ENCODE data around the gene RNGTT. TPM values are rescaled to one million over a fixed set of nuclear protein-coding genes. Genes with fewer than 3 reads are reported as not detected.

Gene RNGTT
- total RNA-seq, 1 donor, result 38.0 TPM

GRCh38 chr6:88670369-88670768 is 293.0 kb downstream of the RNGTT start:
- H3K4me3 ChIP-seq (ENCODE audit: low read depth, low read length), result no peak overlapping the region
- no peak for TF ChIP-seq CTCF (IDR thresholded peaks at IDR 0.05; ENCODE audit: insufficient read depth, low read depth, low read length)
- no peak for DNase-seq (ENCODE audit: low read depth)

- DNase-seq (ENCODE audit: low read depth), result no peak
- TF ChIP-seq CTCF (IDR thresholded peaks at IDR 0.05; ENCODE audit: insufficient read depth, low read depth, low read length), result no peak
Measured at GRCh38 chr6:88669475-88669874, 293.9 kb downstream of the RNGTT start.

GRCh38 chr6:88666901-88667300 is 296.5 kb downstream of the RNGTT start:
- no peak for DNase-seq (ENCODE audit: low read depth)
- H3K4me3 ChIP-seq (ENCODE audit: low read depth, low read length), result no peak overlapping the region
- no peak for TF ChIP-seq CTCF (IDR thresholded peaks at IDR 0.05; ENCODE audit: insufficient read depth, low read depth, low read length)

More at GRCh38 chr6:88669475-88669874, 293.9 kb downstream of the RNGTT start:
- H3K4me3 ChIP-seq (ENCODE audit: low read depth, low read length), result no peak overlapping the region

- H3K4me3 ChIP-seq (ENCODE audit: low read depth, low read length), result no peak overlapping the region
- no peak for TF ChIP-seq CTCF (IDR thresholded peaks at IDR 0.05; ENCODE audit: insufficient read depth, low read depth, low read length)
- no peak for DNase-seq (ENCODE audit: low read depth)
Measured at GRCh38 chr6:88665131-88665530, 298.3 kb downstream of the RNGTT start.

- no peak for TF ChIP-seq CTCF (IDR thresholded peaks at IDR 0.05; ENCODE audit: insufficient read depth, low read depth, low read length)
Measured at GRCh38 chr6:88663801-88664200, 299.6 kb downstream of the RNGTT start.

GRCh38 chr6:88662653-88663174 is 300.7 kb downstream of the RNGTT start:
- no peak for TF ChIP-seq CTCF (IDR thresholded peaks at IDR 0.05; ENCODE audit: insufficient read depth, low read depth, low read length)
- no peak overlapping the region for H3K4me3 ChIP-seq (ENCODE audit: low read depth, low read length)
- no peak for DNase-seq (ENCODE audit: low read depth)

More at GRCh38 chr6:88663801-88664200, 299.6 kb downstream of the RNGTT start:
- no peak for DNase-seq (ENCODE audit: low read depth)
- no peak overlapping the region for H3K4me3 ChIP-seq (ENCODE audit: low read depth, low read length)

GRCh38 chr6:88662163-88662580 is 301.2 kb downstream of the RNGTT start:
- no peak overlapping the region for H3K4me3 ChIP-seq (ENCODE audit: low read depth, low read length)
- no peak for TF ChIP-seq CTCF (IDR thresholded peaks at IDR 0.05; ENCODE audit: insufficient read depth, low read depth, low read length)
- DNase-seq (ENCODE audit: low read depth), result no peak
